GM12873 (cell line): ENCODE measurements around the gene PZP.

Experiments
- CTCF ChIP-seq: IDR thresholded peaks from 2 replicates; pipeline ENCODE4 v1.5.1; 2012; ENCODE audit warnings: low read depth, mild to moderate bottlenecking, moderate library complexity, low read length, control low read depth; ENCODE audit not compliant: insufficient read depth; ENCODE audit errors: missing control alignments

Gene PZP

GRCh38 chr12:9130244-9130643, 78.0 kb downstream of the PZP start:
- no peak for TF ChIP-seq CTCF

- TF ChIP-seq CTCF: no peak
Measured at GRCh38 chr12:9127936-9128663, 80.1 kb downstream of the PZP start.

- TF ChIP-seq CTCF: no peak
Measured at GRCh38 chr12:9127484-9127883, 80.7 kb downstream of the PZP start.

GRCh38 chr12:9124383-9125031, 83.7 kb downstream of the PZP start:
- no peak for TF ChIP-seq CTCF

GRCh38 chr12:9123781-9124382, 84.3 kb downstream of the PZP start:
- no peak for TF ChIP-seq CTCF

- TF ChIP-seq CTCF: no peak
Measured at GRCh38 chr12:9122091-9122609, 86.0 kb downstream of the PZP start.

GRCh38 chr12:9120487-9121184, 87.6 kb downstream of the PZP start:
- TF ChIP-seq CTCF: no peak
